ENCODE results near the gene BPIFB3. TPM values are rescaled to one million over a fixed set of nuclear protein-coding genes. Genes with fewer than 3 reads are reported as not detected.
"Not testable (repeated sequence)": the region's sequence is repeated elsewhere in the genome, so short reads cannot be mapped to it uniquely, and the experiment has no call there.

BPIFB3 gene
- total RNA-seq, 1 experiment from 2014 or later: not detected

DNA sequence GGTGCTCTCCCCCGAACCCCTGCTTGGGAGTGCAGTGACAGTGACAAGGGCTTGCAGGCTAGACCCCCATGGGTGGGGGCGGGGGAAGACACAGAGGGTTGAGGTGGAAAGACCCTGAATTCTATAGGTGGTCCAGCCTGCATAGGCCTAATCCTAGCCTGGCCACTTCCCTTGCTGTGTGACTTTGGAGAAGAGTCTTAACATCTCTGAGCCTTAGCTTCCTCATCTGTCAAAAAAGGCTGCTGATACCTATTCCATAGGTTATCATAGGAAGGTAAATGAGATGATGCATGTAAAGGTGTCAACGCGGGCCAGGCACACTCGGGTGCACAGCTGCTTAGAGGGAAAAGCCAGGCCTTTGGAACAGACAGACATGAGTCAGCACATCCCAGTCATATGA, 41.5 kb downstream of the BPIFB3 start:
- H3K27me3 ChIP-seq (replicated peaks; ENCODE audit: control insufficient read depth, insufficient read depth, low read length): no peaks in the 10 kb centered on the region
- intact Hi-C loops (cut with micrococcal nuclease; ENCODE audit: unreplicated experiment): loop anchor here (5.0 kb wide), 1 partner anchor 88 kb away; the partner anchor contains the start of gene BPIFB2
- H3K4me1 Mint-ChIP-seq (ENCODE audit: low read depth, unreplicated experiment): no peaks in the 10 kb centered on the region
- no peaks in the 10 kb centered on the region for H3K9me3 ChIP-seq
- H3K4me3 Mint-ChIP-seq (ENCODE audit: unreplicated experiment): no peak overlapping the region
- TF ChIP-seq, protein P1, sequence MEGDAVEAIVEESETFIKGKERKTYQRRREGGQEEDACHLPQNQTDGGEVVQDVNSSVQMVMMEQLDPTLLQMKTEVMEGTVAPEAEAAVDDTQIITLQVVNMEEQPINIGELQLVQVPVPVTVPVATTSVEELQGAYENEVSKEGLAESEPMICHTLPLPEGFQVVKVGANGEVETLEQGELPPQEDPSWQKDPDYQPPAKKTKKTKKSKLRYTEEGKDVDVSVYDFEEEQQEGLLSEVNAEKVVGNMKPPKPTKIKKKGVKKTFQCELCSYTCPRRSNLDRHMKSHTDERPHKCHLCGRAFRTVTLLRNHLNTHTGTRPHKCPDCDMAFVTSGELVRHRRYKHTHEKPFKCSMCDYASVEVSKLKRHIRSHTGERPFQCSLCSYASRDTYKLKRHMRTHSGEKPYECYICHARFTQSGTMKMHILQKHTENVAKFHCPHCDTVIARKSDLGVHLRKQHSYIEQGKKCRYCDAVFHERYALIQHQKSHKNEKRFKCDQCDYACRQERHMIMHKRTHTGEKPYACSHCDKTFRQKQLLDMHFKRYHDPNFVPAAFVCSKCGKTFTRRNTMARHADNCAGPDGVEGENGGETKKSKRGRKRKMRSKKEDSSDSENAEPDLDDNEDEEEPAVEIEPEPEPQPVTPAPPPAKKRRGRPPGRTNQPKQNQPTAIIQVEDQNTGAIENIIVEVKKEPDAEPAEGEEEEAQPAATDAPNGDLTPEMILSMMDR (IDR thresholded peaks at IDR 0.05; ENCODE audit: insufficient read depth in 1 of 2, low read depth in 1 of 2, low read length in 1 of 2, severe bottlenecking in 1 of 2, unreplicated experiment in 1 of 2): no peak
- no peaks in the 10 kb centered on the region for H3K4me1 ChIP-seq
- no peak overlapping the region for H3K27ac Mint-ChIP-seq (ENCODE audit: unreplicated experiment)
- no peaks in the 10 kb centered on the region for H3K36me3 ChIP-seq (ENCODE audit: control insufficient read depth, insufficient read depth, low read length)
- no peak overlapping the region for H3K4me3 ChIP-seq (ENCODE audit: low read depth, low read length)
- H3K36me3 Mint-ChIP-seq (ENCODE audit: insufficient read depth, unreplicated experiment): no peaks in the 10 kb centered on the region
- ChIA-PET POLR2A (no interaction called here), CTCF (interaction anchor here (1.0 to 2.1 kb wide), 6 partner anchors 10 to 205 kb away, joined by 3 to 13 read pairs (median 6); no protein-coding TSS in a partner anchor)
- H3K27me3 Mint-ChIP-seq (ENCODE audit: insufficient read depth, unreplicated experiment): peaks cover 12% of the 10 kb centered on the region
- no TSS peak for BruUV-seq (replicated peaks)
- no peak for DNase-seq
- H3K9me3 Mint-ChIP-seq (ENCODE audit: unreplicated experiment): no peaks in the 10 kb centered on the region

GRCh38 chr20:33095902-33096584, 42.3 kb downstream of the BPIFB3 start:
- H3K4me3 Mint-ChIP-seq (ENCODE audit: unreplicated experiment); H3K27ac Mint-ChIP-seq (ENCODE audit: unreplicated experiment); H3K36me3 ChIP-seq (ENCODE audit: control insufficient read depth, insufficient read depth, low read length); BruUV-seq (replicated peaks); H3K9me3 ChIP-seq; H3K36me3 Mint-ChIP-seq (ENCODE audit: insufficient read depth, unreplicated experiment); H3K4me1 Mint-ChIP-seq (ENCODE audit: low read depth, unreplicated experiment); H3K4me3 ChIP-seq (ENCODE audit: low read depth, low read length); POLR2A ChIA-PET; H3K9me3 Mint-ChIP-seq (ENCODE audit: unreplicated experiment); H3K4me1 ChIP-seq; H3K27me3 ChIP-seq (replicated peaks; ENCODE audit: control insufficient read depth, insufficient read depth, low read length): not testable (repeated sequence)
- peaks cover 12% of the 10 kb centered on the region for H3K27me3 Mint-ChIP-seq (ENCODE audit: insufficient read depth, unreplicated experiment)
- DNase-seq: peak; percentile 87 to 91
- intact Hi-C loops (cut with micrococcal nuclease; ENCODE audit: unreplicated experiment): loop anchor here (1.0 to 5.0 kb wide), 8 partner anchors 82 to 422 kb away; partner anchors contain the start of gene BPIFB2
- CTCF ChIA-PET: interaction anchor here (0.6 to 2.0 kb wide), 31 partner anchors 10 to 318 kb away, joined by 3 to 40 read pairs (median 4); partner anchors contain the start of gene MAPRE1
- TF ChIP-seq, protein P1 (IDR thresholded peaks at IDR 0.05; ENCODE audit: insufficient read depth in 1 of 2, low read depth in 1 of 2, low read length in 1 of 2, severe bottlenecking in 1 of 2, unreplicated experiment in 1 of 2): peak; percentile 100

DNA sequence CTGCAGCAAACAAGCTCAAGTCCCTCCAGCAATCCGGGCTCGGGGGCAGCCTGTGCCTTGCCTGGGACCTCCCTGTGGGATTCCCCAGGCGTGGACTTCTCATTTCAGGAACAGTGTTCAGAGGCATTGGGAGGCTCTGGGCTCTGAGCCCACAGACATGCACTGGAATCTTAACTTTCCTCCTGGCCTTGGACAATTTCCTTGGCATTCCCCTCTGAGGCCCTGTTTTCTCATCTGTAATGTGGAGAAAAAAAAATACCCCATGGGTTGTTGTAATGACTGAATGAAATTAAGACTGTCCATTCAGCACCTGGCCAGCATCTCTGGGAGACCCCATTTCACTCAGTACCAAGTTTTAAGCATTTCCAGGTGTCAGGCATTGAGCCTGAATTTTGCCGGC, 43.3 kb downstream of the BPIFB3 start:
- TF ChIP-seq, protein P1 (IDR thresholded peaks at IDR 0.05; ENCODE audit: insufficient read depth in 1 of 2, low read depth in 1 of 2, low read length in 1 of 2, severe bottlenecking in 1 of 2, unreplicated experiment in 1 of 2): no peak
- Histone ChIP-seq H3K4me3 (ENCODE audit: low read depth, low read length) (no peak overlapping the region), H3K27me3 (replicated peaks; ENCODE audit: control insufficient read depth, insufficient read depth, low read length) (no peaks in the 10 kb centered on the region), H3K36me3 (ENCODE audit: control insufficient read depth, insufficient read depth, low read length) (no peaks in the 10 kb centered on the region), H3K4me1 (no peaks in the 10 kb centered on the region), H3K9me3 (no peaks in the 10 kb centered on the region)
- no peak for DNase-seq
- no TSS peak for BruUV-seq (replicated peaks)
- no peaks in the 10 kb centered on the region for H3K36me3 Mint-ChIP-seq (ENCODE audit: insufficient read depth, unreplicated experiment)
- no peak overlapping the region for H3K27ac Mint-ChIP-seq (ENCODE audit: unreplicated experiment)
- ChIA-PET POLR2A (no interaction called here), CTCF (interaction anchor here (1.4 to 1.8 kb wide), 5 partner anchors 9 to 115 kb away, joined by 5 to 40 read pairs (median 8); no protein-coding TSS in a partner anchor)
- H3K27me3 Mint-ChIP-seq (ENCODE audit: insufficient read depth, unreplicated experiment): peaks cover 11% of the 10 kb centered on the region
- H3K4me1 Mint-ChIP-seq (ENCODE audit: low read depth, unreplicated experiment): no peaks in the 10 kb centered on the region
- intact Hi-C loops (cut with micrococcal nuclease; ENCODE audit: unreplicated experiment): loop anchor here (5.0 kb wide), 1 partner anchor 90 kb away; the partner anchor contains the start of gene BPIFB2
- no peaks in the 10 kb centered on the region for H3K9me3 Mint-ChIP-seq (ENCODE audit: unreplicated experiment)
- no peak overlapping the region for H3K4me3 Mint-ChIP-seq (ENCODE audit: unreplicated experiment)

Measured in Caco-2 (cell line).